ENCODE measurements around the gene PLD2. TPM values are rescaled to one million over a fixed set of nuclear protein-coding genes. Genes with fewer than 3 reads are reported as not detected.

The PLD2 gene
- total and polyA plus RNA-seq, 3 donors from 2014 or later, result 11.0 to 31.2 (median 17.5) TPM

GRCh38 chr17:4852567-4853207 is 45.7 kb downstream of the PLD2 start:
- Histone ChIP-seq H3K9me3 (no peaks in the 10 kb centered on the region), H3K4me3 (no peak overlapping the region), H3K4me1 (peaks cover 20% of the 10 kb centered on the region), H3K36me3 (ENCODE audit: low read depth, missing control alignments) (no peaks in the 10 kb centered on the region), H3K27ac (no peak overlapping the region), H3K27me3 (no peaks in the 10 kb centered on the region)
- intact Hi-C loops (cut with DNase I; ENCODE audit: low total_unique reads), result no loop called here
- DNase-seq, result no peak
- no peak for TF ChIP-seq POLR2A (IDR thresholded peaks at IDR 0.05)
- no peak for TF ChIP-seq CTCF (IDR thresholded peaks at IDR 0.05)

DNA sequence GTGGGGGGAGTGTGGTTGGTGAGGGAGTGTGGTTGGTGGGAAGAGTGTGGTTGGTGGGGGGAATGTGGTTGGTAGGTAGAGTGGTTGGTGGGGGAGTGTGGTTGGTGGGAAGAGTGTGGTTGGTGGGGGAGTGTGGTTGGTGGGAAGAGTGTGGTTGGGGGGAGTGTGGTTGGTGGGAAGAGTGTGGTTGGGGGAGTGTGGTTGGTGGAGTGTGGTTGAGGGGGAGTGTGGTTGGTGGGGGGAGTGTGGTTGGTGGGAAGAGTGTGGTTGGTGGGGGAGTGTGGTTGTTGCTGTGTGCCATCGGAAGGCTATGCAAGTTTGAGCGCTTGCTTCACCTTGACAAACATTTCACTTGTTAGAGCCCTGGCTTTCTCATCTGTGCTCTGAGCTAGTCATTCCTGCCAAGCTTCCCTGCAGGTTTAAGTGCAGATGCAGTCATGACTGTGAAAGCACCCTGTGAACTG is 46.3 kb downstream of the PLD2 start:
- WGBS, 2 donors, result 72 to 80% methylated on average over 2 of the region's 2 CpGs
- no peaks in the 10 kb centered on the region for H3K27me3 ChIP-seq
- H3K9me3 ChIP-seq, result no peaks in the 10 kb centered on the region
- no peaks in the 10 kb centered on the region for H3K36me3 ChIP-seq (ENCODE audit: low read depth, missing control alignments)
- TF ChIP-seq CTCF (IDR thresholded peaks at IDR 0.05), result no peak
- no peak for TF ChIP-seq POLR2A (IDR thresholded peaks at IDR 0.05)
- no peak for DNase-seq
- peaks cover 20% of the 10 kb centered on the region for H3K4me1 ChIP-seq
- intact Hi-C loops (cut with DNase I; ENCODE audit: low total_unique reads), result no loop called here
- H3K27ac ChIP-seq, result no peak overlapping the region
- no peak overlapping the region for H3K4me3 ChIP-seq

GRCh38 chr17:4854111-4854681 is 47.2 kb downstream of the PLD2 start:
- Histone ChIP-seq H3K27ac (no peak overlapping the region), H3K4me1 (peaks cover 29% of the 10 kb centered on the region), H3K27me3 (no peaks in the 10 kb centered on the region), H3K9me3 (no peaks in the 10 kb centered on the region), H3K36me3 (ENCODE audit: low read depth, missing control alignments) (no peaks in the 10 kb centered on the region), H3K4me3 (no peak overlapping the region)
- WGBS, 2 donors, result 95 to 97% methylated on average over 5 of the region's 5 CpGs
- DNase-seq, result no peak
- TF ChIP-seq POLR2A (IDR thresholded peaks at IDR 0.05) (no peak), CTCF (IDR thresholded peaks at IDR 0.05) (no peak)
- intact Hi-C loops (cut with DNase I; ENCODE audit: low total_unique reads), result no loop called here

GRCh38 chr17:4856271-4856936 is 49.5 kb downstream of the PLD2 start:
- Histone ChIP-seq H3K4me1 (peaks cover 40% of the 10 kb centered on the region), H3K4me3 (no peak overlapping the region), H3K27me3 (no peaks in the 10 kb centered on the region), H3K36me3 (ENCODE audit: low read depth, missing control alignments) (no peaks in the 10 kb centered on the region), H3K9me3 (no peaks in the 10 kb centered on the region), H3K27ac (no peak overlapping the region)
- WGBS, 2 donors, result 71 to 72% methylated on average over 17 of the region's 17 CpGs
- intact Hi-C loops (cut with DNase I; ENCODE audit: low total_unique reads), result no loop called here
- peak; percentile 33 for DNase-seq
- TF ChIP-seq POLR2A (IDR thresholded peaks at IDR 0.05) (no peak), CTCF (IDR thresholded peaks at IDR 0.05) (no peak)
